SK-N-SH treated with all-trans-retinoic acid at 6 μM for 48 hours (cell line): ENCODE measurements around the gene PDGFRA.

Source experiments
- ARNTL ChIP-seq: fragments of 450-650 bp; formaldehyde crosslinking; IDR thresholded peaks from 2 replicates; pipeline ENCODE4 v1.5.0; 2020; ENCODE audit warnings: low read depth, mild to moderate bottlenecking, moderate library complexity, borderline replicate concordance
- CREB5 ChIP-seq: fragments of 250-450 bp; sonication (Bioruptor Pico); IDR thresholded peaks from 2 replicates; pipeline ENCODE4 v1.5.1; 2020; ENCODE audit warnings: low read depth, mild to moderate bottlenecking, moderate library complexity
- CSDC2 ChIP-seq: fragments of 250-450 bp; sonication (Bioruptor Pico); IDR thresholded peaks from 2 replicates; pipeline ENCODE4 v1.5.0; 2020; ENCODE audit warnings: mild to moderate bottlenecking, moderate library complexity
- CSRNP3 ChIP-seq: fragments of 250-450 bp; sonication (Bioruptor Pico); IDR thresholded peaks from 2 replicates; pipeline ENCODE4 v1.5.1; 2021; ENCODE audit warnings: mild to moderate bottlenecking, moderate library complexity
- GLIS3 ChIP-seq: fragments of 250-450 bp; sonication (Bioruptor Pico); IDR thresholded peaks from 2 replicates; pipeline ENCODE4 v1.5.0; 2020; ENCODE audit warnings: mild to moderate bottlenecking, moderate library complexity
- PATZ1 ChIP-seq: fragments of 250-450 bp; sonication (Bioruptor Pico); IDR thresholded peaks from 2 replicates; pipeline ENCODE4 v1.8.0; 2020; ENCODE audit warnings: mild to moderate bottlenecking, moderate library complexity, borderline replicate concordance
- RARB ChIP-seq: fragments of 250-450 bp; sonication (Bioruptor Pico); IDR thresholded peaks from 2 replicates; pipeline ENCODE4 v1.8.0; 2021; ENCODE audit warnings: mild to moderate bottlenecking, moderate library complexity
- ZC3H10 ChIP-seq: fragments of 250-450 bp; sonication (Bioruptor Pico); IDR thresholded peaks from 2 replicates; pipeline ENCODE4 v1.5.1; 2021; ENCODE audit warnings: mild to moderate bottlenecking, moderate library complexity
- ZFP3 ChIP-seq: fragments of 250-450 bp; sonication (Bioruptor Pico); IDR thresholded peaks from 2 replicates; pipeline ENCODE4 v1.5.0; 2020; ENCODE audit warnings: mild to moderate bottlenecking, moderate library complexity
- ZFP30 ChIP-seq: fragments of 450-650 bp; formaldehyde crosslinking; IDR thresholded peaks from 2 replicates; pipeline ENCODE4 v1.5.0; 2022; ENCODE audit warnings: mild to moderate bottlenecking, moderate library complexity
- ZNF565 ChIP-seq: fragments of 450-650 bp; formaldehyde crosslinking; conservative IDR thresholded peaks from 2 replicates; pipeline ENCODE4 v1.5.0; 2020; ENCODE audit warnings: low read depth, mild to moderate bottlenecking, moderate library complexity
- ZNF70 ChIP-seq: fragments of 450-650 bp; formaldehyde crosslinking; IDR thresholded peaks from 2 replicates; pipeline ENCODE4 v1.5.0; 2020; ENCODE audit warnings: mild to moderate bottlenecking, moderate library complexity

- TF ChIP-seq RARB (CRISPR knock-in tag), result no peak
- no peak for TF ChIP-seq ARNTL (CRISPR knock-in tag)
- TF ChIP-seq ZC3H10 (CRISPR knock-in tag), result no peak
- TF ChIP-seq CREB5 (CRISPR knock-in tag), result no peak
- TF ChIP-seq PATZ1 (CRISPR knock-in tag), result no peak
- TF ChIP-seq CSRNP3 (CRISPR knock-in tag), result no peak
- no peak for TF ChIP-seq ZFP30
- no peak for TF ChIP-seq CSDC2
- no peak for TF ChIP-seq GLIS3
- TF ChIP-seq ZNF70 (CRISPR knock-in tag), result no peak
- TF ChIP-seq ZFP3 (CRISPR knock-in tag), result no peak
- TF ChIP-seq ZNF565 (CRISPR knock-in tag), result no peak
Measured at GRCh38 chr4:54268151-54268550, 39.1 kb downstream of the PDGFRA start.
